Smooth muscle cell (in vitro differentiated cells): ENCODE measurements around the gene SPECC1. TPM values are rescaled to one million over a fixed set of nuclear protein-coding genes. Genes with fewer than 3 reads are reported as not detected.
"Not testable (repeated sequence)": the region's sequence is repeated elsewhere in the genome, so short reads cannot be mapped to it uniquely, and the experiment has no call there.

Experiments
- DNase-seq: peaks from one replicate; lab custom pipeline; 2025; ENCODE audit not compliant: unreplicated experiment; lab: John Stamatoyannopoulos, UW
- H2AFZ ChIP-seq: fragments of 200-600 bp; sonication (generic); 2 replicates; pipeline ENCODE4 v1.6.0; 2016; ENCODE audit warnings: antibody characterized with exemption, low read depth, mild to moderate bottlenecking
- H3F3A ChIP-seq: fragments of 200-600 bp; sonication (generic); 2 replicates; pipeline ENCODE4 v1.6.0; 2017; ENCODE audit warnings: antibody characterized with exemption, low read depth
- H3K27ac ChIP-seq: fragments of 200-600 bp; sonication (generic); 2 replicates; pipeline ENCODE4 v1.5.1; 2016; ENCODE audit warnings: low read depth, mild to moderate bottlenecking
- H3K27me3 ChIP-seq: fragments of 200-600 bp; sonication (generic); 2 replicates; pipeline ENCODE4 v1.6.1; 2016; ENCODE audit warnings: low read depth, mild to moderate bottlenecking
- H3K36me3 ChIP-seq: fragments of 200-600 bp; sonication (generic); 2 replicates; pipeline ENCODE4 v1.5.1; 2016; ENCODE audit warnings: low read depth
- H3K4me1 ChIP-seq: fragments of 200-600 bp; sonication (generic); 2 replicates; pipeline ENCODE4 v1.5.1; 2016; ENCODE audit warnings: low read depth
- H3K4me2 ChIP-seq: fragments of 200-600 bp; sonication (generic); 2 replicates; pipeline ENCODE4 v1.6.0; 2016; ENCODE audit warnings: mild to moderate bottlenecking
- H3K4me3 ChIP-seq: fragments of 200-600 bp; sonication (generic); 2 replicates; pipeline ENCODE4 v1.5.1; 2016; ENCODE audit warnings: mild to moderate bottlenecking
- H3K79me2 ChIP-seq: fragments of 200-600 bp; sonication (generic); 2 replicates; pipeline ENCODE4 v1.6.0; 2016; ENCODE audit warnings: low read depth, mild to moderate bottlenecking
- H3K9ac ChIP-seq: fragments of 200-600 bp; sonication (generic); 2 replicates; pipeline ENCODE4 v1.6.0; 2016; ENCODE audit warnings: low read depth
- H3K9me3 ChIP-seq: fragments of 200-600 bp; sonication (generic); replicated peaks from 2 replicates; pipeline ENCODE4 v1.5.1; 2016; ENCODE audit warnings: low read depth
- H4K20me1 ChIP-seq: fragments of 200-600 bp; sonication (generic); 2 replicates; pipeline ENCODE4 v1.6.0; 2016; ENCODE audit warnings: low read depth
- CTCF ChIP-seq: fragments of 200-600 bp; sonication (generic); IDR thresholded peaks from 2 replicates; pipeline ENCODE4 v1.5.1; 2017; ENCODE audit warnings: borderline replicate concordance, mild to moderate bottlenecking, antibody characterized with exemption; ENCODE audit not compliant: insufficient read depth, poor library complexity, severe bottlenecking
- WGBS: methylation state at CpG from one replicate; pipeline ENCODE4 v1.1.7; 2016; ENCODE audit warnings: low lambda C conversion rate; 5-methylcytosine and 5-hydroxymethylcytosine counted together
- polyA plus RNA-seq: library from polyadenylated mRNA; unstranded; fragments of >200 nt; fragmentation: Nextera tagmentation; extraction: Ambion mirVana; gene quantifications from 2 replicates; pipeline ENCODE4 v1.2.1, GENCODE V29; 2016
- total RNA-seq: library from RNA; depleted of rRNA; stranded (reverse); fragments of >200 nt; gene quantifications from 2 replicates; pipeline ENCODE4 v1.2.3, GENCODE V29; 2014

The SPECC1 gene
- total and polyA plus RNA-seq, 2 experiments from 2014 or later: 20.0 to 72.0 TPM

GRCh38 chr17:20033415-20033814, 24.3 kb downstream of the SPECC1 start:
- TF ChIP-seq CTCF: no peak
- no peaks in the 10 kb centered on the region for H3K79me2 ChIP-seq
- 93% methylated on average over 3 of the region's 3 CpGs for WGBS

GRCh38 chr17:20035501-20035900, 26.3 kb downstream of the SPECC1 start:
- 97% methylated on average over 3 of the region's 3 CpGs for WGBS
- H3K79me2 ChIP-seq: no peaks in the 10 kb centered on the region
- H2AFZ ChIP-seq: no peak overlapping the region
- DNase-seq: no peak
- H3K27me3 ChIP-seq: peaks cover 5% of the 10 kb centered on the region
- H3K4me2 ChIP-seq: no peak overlapping the region
- H3K4me1 ChIP-seq: no peaks in the 10 kb centered on the region
- no peaks in the 10 kb centered on the region for H3F3A ChIP-seq
- H3K9ac ChIP-seq: no peak overlapping the region
- H3K36me3 ChIP-seq: no peaks in the 10 kb centered on the region
- TF ChIP-seq CTCF: no peak
- H3K9me3 ChIP-seq: no peaks in the 10 kb centered on the region
- H3K27ac ChIP-seq: no peak overlapping the region
- H4K20me1 ChIP-seq: no peaks in the 10 kb centered on the region
- H3K4me3 ChIP-seq: no peak overlapping the region

More at GRCh38 chr17:20033415-20033814, 24.3 kb downstream of the SPECC1 start:
- Histone ChIP-seq H3K36me3 (no peaks in the 10 kb centered on the region), H3K4me1 (no peaks in the 10 kb centered on the region), H3K9ac (no peak overlapping the region), H3K4me3 (no peak overlapping the region), H4K20me1 (no peaks in the 10 kb centered on the region), H3F3A (no peaks in the 10 kb centered on the region), H3K27ac (no peak overlapping the region), H3K4me2 (no peak overlapping the region), H3K9me3 (no peaks in the 10 kb centered on the region), H2AFZ (no peak overlapping the region), H3K27me3 (peaks cover 5% of the 10 kb centered on the region)
- DNase-seq: no peak

DNA sequence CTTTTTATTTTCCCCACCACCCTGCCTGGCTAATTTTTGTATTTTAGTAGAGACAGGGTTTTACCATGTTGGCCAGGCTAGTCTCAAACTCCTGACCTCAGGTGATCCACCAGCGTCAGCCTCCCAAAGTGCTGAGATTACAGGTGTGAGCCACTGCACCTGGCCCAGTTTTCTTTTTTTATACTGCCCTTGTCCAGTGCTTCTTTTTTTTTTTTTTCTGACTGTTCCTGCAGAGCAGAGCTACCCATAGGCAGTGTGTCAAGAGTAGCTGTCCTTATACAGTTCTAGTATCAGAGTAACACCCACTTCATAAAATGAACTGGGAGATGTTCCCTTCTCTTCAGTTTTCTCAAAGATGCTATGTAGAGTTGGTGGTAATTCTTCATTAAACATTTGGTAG, 28.1 kb downstream of the SPECC1 start:
- not testable (repeated sequence) for H2AFZ ChIP-seq, H3K9me3 ChIP-seq, DNase-seq, H3K9ac ChIP-seq, H3K4me3 ChIP-seq, H3K27me3 ChIP-seq, H4K20me1 ChIP-seq, H3K4me1 ChIP-seq, H3K79me2 ChIP-seq, H3K4me2 ChIP-seq, H3K27ac ChIP-seq, H3F3A ChIP-seq, H3K36me3 ChIP-seq
- WGBS: 87% methylated on average over 1 of the region's 1 CpG

- Histone ChIP-seq H3K79me2 (no peaks in the 10 kb centered on the region), H3K4me3 (no peak overlapping the region), H2AFZ (no peak overlapping the region), H3K27me3 (peaks cover 5% of the 10 kb centered on the region), H4K20me1 (no peaks in the 10 kb centered on the region), H3F3A (no peaks in the 10 kb centered on the region), H3K9ac (no peak overlapping the region), H3K36me3 (no peaks in the 10 kb centered on the region), H3K4me2 (no peak overlapping the region), H3K9me3 (no peaks in the 10 kb centered on the region), H3K27ac (no peak overlapping the region), H3K4me1 (no peaks in the 10 kb centered on the region)
- no peak for DNase-seq
- TF ChIP-seq CTCF: no peak
- 92% methylated on average over 2 of the region's 2 CpGs for WGBS
Observed at GRCh38 chr17:20039037-20039436, 29.9 kb downstream of the SPECC1 start.
